Astrocyte (in vitro differentiated cells and primary cell): ENCODE results near the gene FOXM1.

ENCODE experiments used
- EZH2 ChIP-seq: IDR thresholded peaks from 2 replicates; pipeline ENCODE4 v1.6.1; 2012; ENCODE audit warnings: mild to moderate bottlenecking, low read length, inconsistent platforms; ENCODE audit not compliant: insufficient read depth
- TF ChIP-seq, protein P1 (sequence below): IDR thresholded peaks from 2 replicates; pipeline ENCODE4 v1.5.1; 2011; ENCODE audit warnings: low read depth, mild to moderate bottlenecking, inconsistent platforms, low read length, moderate library complexity; ENCODE audit not compliant: insufficient read depth

- TF ChIP-seq, protein P1, sequence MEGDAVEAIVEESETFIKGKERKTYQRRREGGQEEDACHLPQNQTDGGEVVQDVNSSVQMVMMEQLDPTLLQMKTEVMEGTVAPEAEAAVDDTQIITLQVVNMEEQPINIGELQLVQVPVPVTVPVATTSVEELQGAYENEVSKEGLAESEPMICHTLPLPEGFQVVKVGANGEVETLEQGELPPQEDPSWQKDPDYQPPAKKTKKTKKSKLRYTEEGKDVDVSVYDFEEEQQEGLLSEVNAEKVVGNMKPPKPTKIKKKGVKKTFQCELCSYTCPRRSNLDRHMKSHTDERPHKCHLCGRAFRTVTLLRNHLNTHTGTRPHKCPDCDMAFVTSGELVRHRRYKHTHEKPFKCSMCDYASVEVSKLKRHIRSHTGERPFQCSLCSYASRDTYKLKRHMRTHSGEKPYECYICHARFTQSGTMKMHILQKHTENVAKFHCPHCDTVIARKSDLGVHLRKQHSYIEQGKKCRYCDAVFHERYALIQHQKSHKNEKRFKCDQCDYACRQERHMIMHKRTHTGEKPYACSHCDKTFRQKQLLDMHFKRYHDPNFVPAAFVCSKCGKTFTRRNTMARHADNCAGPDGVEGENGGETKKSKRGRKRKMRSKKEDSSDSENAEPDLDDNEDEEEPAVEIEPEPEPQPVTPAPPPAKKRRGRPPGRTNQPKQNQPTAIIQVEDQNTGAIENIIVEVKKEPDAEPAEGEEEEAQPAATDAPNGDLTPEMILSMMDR, result no peak
- no peak for TF ChIP-seq EZH2
These were observed 13.6 kb upstream of the FOXM1 start, which contains the start of gene TULP3 for GRCh38 chr12:2890388-2891239.
